ENCODE data around the gene FNDC8.
"Not testable (repeated sequence)": the region's sequence is repeated elsewhere in the genome, so short reads cannot be mapped to it uniquely, and the experiment has no call there.

The FNDC8 gene

DNA sequence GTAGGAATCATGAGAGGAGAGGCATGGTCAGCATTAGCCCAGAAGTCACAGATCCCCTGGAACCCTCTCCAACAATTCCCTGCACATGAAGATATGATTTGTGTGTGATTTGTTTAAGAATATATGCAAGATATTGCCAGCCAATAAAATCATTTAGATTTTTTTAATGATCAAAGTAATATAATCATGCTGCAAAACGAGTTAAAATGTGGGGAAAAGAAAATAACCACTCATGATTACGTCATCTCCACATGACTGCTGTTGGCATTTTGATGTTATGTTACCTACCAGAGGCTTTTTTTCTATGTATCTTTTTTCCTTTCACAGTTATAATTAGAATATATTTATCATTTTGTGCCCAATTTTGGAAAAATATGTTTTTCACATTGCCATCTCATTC is 50.4 kb downstream of the FNDC8 start:
- no peak for DNase-seq (ENCODE audit: low spot score)

DNA sequence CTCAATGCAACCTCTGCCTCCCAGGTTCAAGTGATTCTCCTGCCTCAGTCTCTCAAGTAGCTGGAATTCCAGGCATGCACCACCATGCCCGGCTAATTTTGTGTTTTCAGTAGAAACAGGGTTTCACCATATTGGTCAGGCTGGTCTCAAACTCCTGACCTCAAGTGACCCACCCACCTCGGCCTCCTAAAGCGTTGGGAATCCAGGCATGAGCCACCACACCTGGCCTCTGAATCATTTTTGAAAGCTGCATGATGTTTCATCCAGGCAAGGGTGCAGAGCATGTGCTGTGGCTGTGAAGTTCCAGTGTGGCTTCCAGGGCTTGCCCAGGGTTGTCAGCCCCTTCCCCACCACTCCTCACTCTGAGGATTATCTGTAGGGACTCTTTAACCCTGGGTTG is 50.9 kb downstream of the FNDC8 start:
- DNase-seq (ENCODE audit: low spot score) = not testable (repeated sequence)

DNA sequence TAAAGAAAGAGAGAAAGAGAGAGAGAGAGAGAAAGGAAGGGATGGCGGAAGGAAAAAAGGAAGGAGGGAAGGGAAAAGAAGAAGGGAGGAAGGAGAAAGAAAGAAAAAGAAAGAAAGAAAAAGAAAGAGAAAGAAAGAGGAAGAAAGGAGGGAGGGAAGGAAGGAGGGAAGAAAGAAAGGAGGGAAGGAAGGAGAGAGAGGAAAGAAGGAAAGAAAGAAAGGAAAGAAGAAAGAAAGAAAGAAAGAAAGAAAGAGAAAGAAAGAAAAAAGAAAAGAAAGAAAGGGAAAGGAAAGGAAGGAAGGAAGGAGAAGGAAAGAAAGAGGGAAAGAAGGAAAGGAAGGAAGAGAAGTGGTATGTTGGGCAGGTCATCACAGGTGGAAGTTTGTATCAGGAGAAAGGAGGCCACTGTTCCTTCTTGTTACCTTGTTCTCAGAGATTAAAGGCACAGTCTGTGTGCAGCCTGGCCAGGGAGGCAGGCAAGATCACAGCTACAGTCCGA is 53.5 kb downstream of the FNDC8 start:
- no peak for DNase-seq (ENCODE audit: low spot score)

DNA sequence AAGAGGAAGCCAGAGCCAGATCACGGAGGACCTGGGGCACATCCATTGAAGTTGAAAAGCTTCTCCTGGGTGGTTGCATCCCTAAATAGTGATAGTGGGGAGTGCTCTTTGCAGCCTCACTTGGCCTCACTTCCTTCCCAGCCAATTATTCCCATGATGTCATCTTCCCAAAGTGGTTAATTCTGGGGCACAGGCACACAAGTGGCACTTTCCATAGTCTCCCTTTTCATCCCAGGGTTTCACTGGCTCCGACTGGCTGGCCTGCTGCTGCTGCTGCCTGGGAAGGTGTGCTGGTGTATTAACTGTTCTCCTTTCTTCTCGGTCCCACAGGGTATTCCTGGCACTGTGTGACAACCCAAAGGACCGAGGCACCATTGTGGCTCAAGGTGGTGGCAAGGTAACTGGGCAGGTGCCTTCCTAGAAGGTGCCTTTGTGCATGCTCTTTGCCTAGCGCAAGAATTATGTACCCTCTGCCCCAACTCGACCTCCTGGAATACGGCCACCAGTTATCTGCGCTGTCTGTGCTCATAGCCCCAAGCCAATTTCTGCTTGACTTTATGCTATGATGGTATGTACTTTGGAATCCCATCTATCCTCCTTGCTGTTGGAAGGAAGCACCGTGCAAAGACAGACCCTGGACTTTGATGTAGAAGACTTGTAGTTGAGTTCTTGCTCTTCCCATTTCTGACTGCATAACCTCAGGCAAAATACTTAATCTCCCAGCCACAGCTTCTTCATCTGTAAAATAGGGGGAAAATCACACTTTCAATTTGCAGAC is 54.4 kb downstream of the FNDC8 start:
- no peak for DNase-seq (ENCODE audit: low spot score)

DNA sequence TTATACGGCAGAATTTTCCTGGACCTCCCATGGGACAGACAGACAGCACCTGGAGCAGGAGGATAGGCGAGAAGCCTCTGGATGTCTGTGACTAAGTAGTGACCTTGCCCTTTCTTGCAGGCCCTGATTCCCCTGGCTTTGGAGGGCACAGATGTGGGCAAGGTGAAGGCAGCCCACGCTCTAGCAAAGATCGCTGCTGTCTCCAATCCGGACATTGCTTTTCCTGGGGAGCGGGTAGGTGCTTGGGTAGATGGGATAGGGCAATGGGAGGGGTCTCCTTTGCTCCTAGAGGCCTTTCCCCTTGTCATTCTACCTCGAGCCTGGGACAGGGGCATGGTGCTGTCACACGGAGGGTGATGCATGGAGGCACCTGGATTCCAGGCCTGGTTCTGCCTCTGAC is 55.5 kb downstream of the FNDC8 start:
- DNase-seq (ENCODE audit: low spot score) = no peak

DNA sequence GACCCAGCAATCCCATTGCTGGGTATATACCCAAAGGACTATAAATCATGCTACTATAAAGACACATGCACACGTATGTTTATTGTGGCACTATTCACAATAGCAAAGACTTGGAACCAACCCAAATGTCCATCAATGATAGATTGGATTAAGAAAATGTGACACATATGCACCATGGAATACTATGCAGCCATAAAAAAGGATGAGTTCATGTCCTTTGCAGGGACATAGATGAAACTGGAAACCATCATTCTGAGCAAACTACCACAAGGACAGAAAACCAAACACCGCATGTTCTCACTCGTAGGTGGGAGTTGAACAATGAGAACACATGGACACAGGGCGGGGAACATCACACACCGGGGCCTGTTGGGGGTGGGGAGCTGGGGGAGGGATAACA is 58.0 kb downstream of the FNDC8 start:
- not testable (repeated sequence) for DNase-seq (ENCODE audit: low spot score)
